Urinary bladder (tissue), 4 donors: ENCODE data around the gene CCNJL. TPM values are rescaled to one million over a fixed set of nuclear protein-coding genes. Genes with fewer than 3 reads are reported as not detected.
"Not testable (repeated sequence)": the region's sequence is repeated elsewhere in the genome, so short reads cannot be mapped to it uniquely, and the experiment has no call there.

Experiments
- DNase-seq: peaks from one replicate; pipeline ENCODE4 v3.0.0-alpha.2; 2015; ENCODE audit errors: extremely low spot score
- H3K27ac ChIP-seq: one replicate; pipeline ENCODE4 v1.5.1; 2013; ENCODE audit warnings: low read depth, mild to moderate bottlenecking, moderate library complexity
- H3K36me3 ChIP-seq: one replicate; pipeline ENCODE4 v1.6.1; 2013; ENCODE audit warnings: mild to moderate bottlenecking, moderate library complexity; ENCODE audit not compliant: insufficient read depth
- H3K4me1 ChIP-seq: one replicate; pipeline ENCODE4 v1.6.1; 2013; ENCODE audit warnings: mild to moderate bottlenecking, moderate library complexity; ENCODE audit not compliant: insufficient read depth
- H3K4me3 ChIP-seq: one replicate; pipeline ENCODE4 v1.5.1; 2013; ENCODE audit warnings: low read depth, low read length
- WGBS: extraction: QIAGEN DNeasy Blood & Tissue Kit; methylation state at CpG from one replicate; pipeline ENCODE4 v1.1.7; 2013; 5-methylcytosine and 5-hydroxymethylcytosine counted together
- polyA plus RNA-seq: library from polyadenylated mRNA; stranded (reverse); fragments of 200-250 nt; gene quantifications from one replicate; pipeline ENCODE4 v1.2.3, GENCODE V29; 2013
- total RNA-seq: library from RNA; depleted of rRNA; stranded (reverse); fragments of >200 nt; gene quantifications from one replicate; pipeline ENCODE4 v1.2.3, GENCODE V29; 2014
- donor health status: healthy with polysubstance abuse.
- donor health status: healthy.

The CCNJL gene
- total and polyA plus RNA-seq, 2 donors = 2.0 to 4.7 TPM

DNA sequence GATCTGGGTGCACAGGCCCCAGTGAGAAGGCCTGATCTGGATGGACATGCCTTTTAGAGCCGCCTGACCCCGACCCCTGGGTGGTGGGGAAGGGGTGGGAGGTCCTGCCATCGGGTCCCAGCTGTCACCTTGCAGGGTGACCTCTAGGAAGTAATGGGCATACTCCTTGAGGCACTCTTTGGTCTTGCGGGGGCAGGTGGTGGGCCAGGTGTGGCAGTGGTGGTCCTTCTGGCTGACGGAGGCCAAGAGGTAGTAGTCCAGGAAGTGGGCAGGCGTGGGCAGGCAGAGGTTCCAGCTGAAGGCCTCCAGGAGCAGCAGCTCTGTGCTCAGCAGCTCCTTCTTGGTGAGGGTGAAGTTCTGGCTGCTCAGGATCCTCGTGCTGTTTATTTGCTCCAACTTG, 53.0 kb downstream of the CCNJL start:
- no peak overlapping the region for H3K4me3 ChIP-seq
- WGBS = 93% methylated on average over 7 of the region's 7 CpGs
- no peak for DNase-seq

GRCh38 chr5:160254706-160255105, 57.7 kb downstream of the CCNJL start:
- no peak overlapping the region for H3K4me3 ChIP-seq
- no peaks in the 10 kb centered on the region for H3K4me1 ChIP-seq
- WGBS = 95% methylated on average over 6 of the region's 6 CpGs

More for the DNA sequence above, 53.0 kb downstream of the CCNJL start:
- Histone ChIP-seq H3K36me3 (no peaks in the 10 kb centered on the region), H3K4me1 (no peaks in the 10 kb centered on the region), H3K27ac (no peak overlapping the region)

DNA sequence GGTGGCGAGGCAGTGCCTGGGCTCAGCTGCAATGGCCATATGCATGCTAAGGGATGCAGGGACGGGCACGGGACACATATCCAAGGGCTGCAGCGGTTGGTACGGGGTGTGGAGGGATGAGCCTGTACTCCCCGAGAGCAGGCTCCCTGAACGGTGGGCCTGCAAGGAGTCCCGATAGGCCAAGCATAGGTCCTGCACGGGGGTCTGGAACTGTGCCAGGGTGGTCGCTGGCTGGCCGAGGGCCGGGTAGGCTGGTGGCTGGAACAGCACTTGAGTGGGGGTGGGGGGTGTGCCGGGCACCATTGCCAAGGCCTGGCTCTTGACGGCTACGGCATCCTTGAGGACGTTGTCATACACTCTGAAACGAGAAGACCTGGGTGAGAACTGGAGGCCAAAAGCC, 58.9 kb downstream of the CCNJL start:
- Histone ChIP-seq H3K27ac (no peak overlapping the region), H3K36me3 (no peaks in the 10 kb centered on the region), H3K4me3 (no peak overlapping the region), H3K4me1 (no peaks in the 10 kb centered on the region)
- WGBS = 92% methylated on average over 17 of the region's 17 CpGs
- no peak for DNase-seq

More at GRCh38 chr5:160254706-160255105, 57.7 kb downstream of the CCNJL start:
- H3K36me3 ChIP-seq = no peaks in the 10 kb centered on the region
- H3K27ac ChIP-seq = no peak overlapping the region
- DNase-seq = no peak

- no peak for DNase-seq
- 92% methylated on average over 9 of the region's 9 CpGs for WGBS
- H3K4me3 ChIP-seq = no peak overlapping the region
- H3K27ac ChIP-seq = no peak overlapping the region
- no peaks in the 10 kb centered on the region for H3K36me3 ChIP-seq
- H3K4me1 ChIP-seq = no peaks in the 10 kb centered on the region
These were observed 59.4 kb downstream of the CCNJL start for GRCh38 chr5:160252916-160253315.

- DNase-seq = no peak
- H3K4me1 ChIP-seq = no peaks in the 10 kb centered on the region
- 83% methylated on average over 14 of the region's 14 CpGs for WGBS
- no peaks in the 10 kb centered on the region for H3K36me3 ChIP-seq
- no peak overlapping the region for H3K4me3 ChIP-seq
- H3K27ac ChIP-seq = no peak overlapping the region
These were observed 60.8 kb downstream of the CCNJL start for GRCh38 chr5:160251406-160252155.

DNA sequence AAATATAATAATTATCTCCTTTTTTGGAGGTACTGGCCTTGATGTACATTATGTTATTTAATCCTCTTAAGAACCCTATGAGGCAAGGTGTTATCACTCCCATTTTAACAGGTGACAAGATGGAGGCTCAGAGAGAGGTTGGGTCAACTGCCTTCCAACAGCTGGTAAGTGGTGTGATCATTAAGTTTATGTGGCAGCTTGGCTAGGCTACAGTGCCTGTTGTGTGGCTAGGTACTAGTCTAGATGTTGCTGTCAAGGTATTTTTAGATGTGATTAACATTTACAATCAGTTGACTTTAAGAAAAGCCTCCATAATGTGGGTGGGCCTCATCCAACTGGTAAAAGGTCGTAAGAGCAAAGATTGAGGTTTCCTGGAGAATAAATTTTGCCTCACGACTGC, 61.5 kb downstream of the CCNJL start:
- H3K36me3 ChIP-seq = no peaks in the 10 kb centered on the region
- no peak overlapping the region for H3K4me3 ChIP-seq
- 80% methylated on average over 2 of the region's 2 CpGs for WGBS
- H3K4me1 ChIP-seq = no peaks in the 10 kb centered on the region
- H3K27ac ChIP-seq = no peak overlapping the region
- no peak for DNase-seq

DNA sequence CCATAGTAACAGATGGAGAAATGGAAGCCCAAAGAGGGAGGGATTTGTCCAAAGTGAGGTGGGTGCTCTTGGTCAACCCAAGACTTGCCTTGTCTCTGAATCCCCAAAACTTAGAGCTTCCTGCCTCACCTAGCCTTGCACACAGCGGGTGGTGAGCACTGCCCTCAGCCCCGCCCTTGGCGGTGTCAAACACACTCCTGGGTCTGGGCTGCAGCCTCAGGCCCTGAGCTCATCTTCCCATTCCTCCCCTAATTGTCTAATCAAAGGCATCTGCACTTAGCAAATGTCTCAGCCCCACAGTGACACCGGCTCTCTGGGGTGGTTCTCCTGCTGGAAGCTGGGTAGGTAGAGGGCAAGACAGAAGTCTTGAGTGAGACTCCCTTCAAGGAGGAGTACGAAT, 62.1 kb downstream of the CCNJL start:
- DNase-seq = no peak
- no peak overlapping the region for H3K4me3 ChIP-seq
- H3K36me3 ChIP-seq = no peaks in the 10 kb centered on the region
- no peak overlapping the region for H3K27ac ChIP-seq
- H3K4me1 ChIP-seq = no peaks in the 10 kb centered on the region
- WGBS = 94% methylated on average over 5 of the region's 5 CpGs

GRCh38 chr5:160249570-160249969, 62.8 kb downstream of the CCNJL start:
- not testable (repeated sequence) for H3K4me3 ChIP-seq, H3K36me3 ChIP-seq, H3K27ac ChIP-seq, H3K4me1 ChIP-seq, DNase-seq
- WGBS = 98% methylated on average over 1 of the region's 1 CpG

DNA sequence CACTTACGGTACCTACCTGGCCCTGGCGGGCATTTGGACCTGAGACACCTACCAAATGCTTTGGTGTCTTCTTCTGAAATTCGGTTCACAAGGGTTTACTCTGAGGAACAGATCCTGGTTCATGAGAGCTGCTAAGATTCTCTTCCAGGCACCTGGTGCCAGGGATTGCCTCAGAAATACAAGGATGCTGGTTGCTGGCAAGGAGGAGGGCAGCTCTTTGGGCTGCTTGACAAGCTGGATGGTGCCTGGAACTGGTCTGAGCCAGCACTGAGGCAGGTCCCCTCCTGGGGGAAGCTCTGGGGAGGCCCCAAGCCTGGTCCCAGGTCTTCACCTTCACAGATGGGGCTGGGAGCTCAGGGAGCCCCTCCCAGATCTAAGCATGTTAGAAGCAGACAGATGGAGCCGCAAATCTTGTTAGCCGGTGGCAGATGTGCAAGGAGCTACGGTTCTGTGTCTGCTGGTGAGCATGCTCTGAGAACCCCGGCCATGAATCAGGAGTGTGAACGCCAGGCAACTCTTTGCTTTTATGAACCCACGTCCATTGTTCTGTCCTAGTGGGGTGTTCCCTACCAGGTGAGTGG, 66.8 kb downstream of the CCNJL start:
- WGBS = 75% methylated on average over 9 of the region's 9 CpGs
- H3K27ac ChIP-seq = no peak overlapping the region
- H3K4me1 ChIP-seq = no peaks in the 10 kb centered on the region
- H3K4me3 ChIP-seq = no peak overlapping the region
- DNase-seq = no peak
- H3K36me3 ChIP-seq = no peaks in the 10 kb centered on the region

DNA sequence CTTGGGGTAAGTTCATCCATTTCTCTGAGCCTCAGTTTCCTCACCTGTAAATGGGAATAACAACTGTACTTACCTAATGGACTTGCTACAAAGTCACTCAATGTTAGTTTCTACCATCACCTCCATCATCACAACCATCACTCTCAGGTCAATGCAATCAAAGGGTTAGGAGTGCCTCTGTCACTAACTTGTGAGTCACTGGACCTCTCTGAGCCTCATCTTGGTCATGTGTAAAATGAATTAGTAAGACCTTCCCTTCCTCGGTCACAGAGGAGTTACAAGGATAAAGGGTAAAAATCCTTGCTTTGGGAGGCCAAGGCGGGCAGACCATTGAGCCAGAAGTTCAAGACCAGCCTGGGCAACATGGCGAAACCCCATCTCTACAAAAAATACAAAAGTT, 70.2 kb downstream of the CCNJL start:
- H3K4me1 ChIP-seq = no peaks in the 10 kb centered on the region
- H3K27ac ChIP-seq = no peak overlapping the region
- WGBS = 77% methylated on average over 3 of the region's 3 CpGs
- no peak overlapping the region for H3K4me3 ChIP-seq
- DNase-seq = no peak
- H3K36me3 ChIP-seq = no peaks in the 10 kb centered on the region

DNA sequence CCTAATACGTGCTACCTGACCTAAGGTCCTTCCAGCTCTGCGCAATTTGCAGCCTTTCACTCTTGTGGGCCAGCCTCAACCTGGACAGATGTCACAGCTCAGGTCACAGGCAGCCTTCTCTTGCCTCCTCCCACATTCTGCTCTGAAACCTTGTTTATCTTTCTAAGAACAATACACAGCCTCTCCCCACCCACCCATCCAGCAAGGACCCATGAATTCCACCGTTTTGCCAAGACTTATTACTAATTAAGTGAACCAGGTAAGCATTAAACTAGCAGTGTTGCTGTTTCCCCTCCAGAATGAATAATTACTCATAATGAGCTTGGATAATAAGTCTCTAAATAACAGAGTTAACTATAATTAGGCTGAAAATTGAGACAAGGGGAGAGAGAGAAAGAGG, 72.0 kb downstream of the CCNJL start:
- no peak overlapping the region for H3K27ac ChIP-seq
- H3K4me1 ChIP-seq = no peaks in the 10 kb centered on the region
- 62% methylated on average over 3 of the region's 3 CpGs for WGBS
- no peaks in the 10 kb centered on the region for H3K36me3 ChIP-seq
- H3K4me3 ChIP-seq = no peak overlapping the region
- no peak for DNase-seq

DNA sequence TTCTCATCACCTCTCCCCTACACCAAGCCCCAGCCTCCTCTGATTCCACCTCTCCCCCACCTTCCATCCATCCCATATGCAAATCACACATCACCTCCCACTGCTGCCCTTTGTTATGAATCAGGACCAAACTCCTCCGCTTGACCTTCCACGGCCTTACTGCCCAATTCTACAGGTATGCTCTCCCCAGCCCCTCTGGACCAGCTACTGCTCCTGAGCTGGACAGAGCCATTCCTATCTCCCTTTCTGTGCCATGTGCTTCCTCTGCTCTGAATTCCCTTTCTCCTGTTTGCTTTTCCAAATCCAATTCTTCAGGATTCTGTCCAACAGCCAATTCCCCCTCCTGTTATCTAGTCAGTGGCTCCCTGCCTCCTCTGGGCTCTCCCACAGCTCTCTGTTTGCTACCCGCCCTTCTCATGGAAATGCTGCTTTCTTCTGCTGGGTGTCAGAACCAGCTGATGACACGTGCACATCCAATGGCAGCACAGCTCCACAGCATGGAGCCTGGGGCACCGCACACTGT, 74.7 kb downstream of the CCNJL start:
- WGBS = 65% methylated on average over 5 of the region's 5 CpGs
- H3K4me3 ChIP-seq = no peak overlapping the region
- no peaks in the 10 kb centered on the region for H3K4me1 ChIP-seq
- no peak overlapping the region for H3K27ac ChIP-seq
- no peaks in the 10 kb centered on the region for H3K36me3 ChIP-seq
- no peak for DNase-seq

DNA sequence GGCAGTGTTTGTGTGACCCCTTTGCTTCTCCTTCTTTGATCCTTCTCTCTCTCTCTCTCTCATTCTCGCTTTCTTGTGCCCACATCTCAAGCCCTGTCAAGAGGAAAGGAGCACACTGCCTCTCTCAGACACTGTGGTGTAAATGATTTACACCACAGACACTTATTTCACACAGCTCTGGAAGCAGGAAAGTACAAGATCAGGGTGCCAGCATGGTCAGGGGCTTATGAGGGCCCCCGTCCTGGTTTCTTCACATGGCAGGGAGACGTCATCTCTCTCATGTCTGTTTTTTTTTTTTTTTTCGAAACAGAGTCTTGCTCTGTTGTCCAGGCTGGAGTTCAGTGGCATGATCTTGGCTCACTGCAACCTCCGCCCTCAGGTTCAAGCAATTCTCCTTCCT, 76.6 kb downstream of the CCNJL start:
- no peak for DNase-seq
- 91% methylated on average over 5 of the region's 5 CpGs for WGBS
- no peak overlapping the region for H3K27ac ChIP-seq

GRCh38 chr5:160233215-160233614, 79.1 kb downstream of the CCNJL start:
- WGBS = 80% methylated on average over 5 of the region's 5 CpGs
- H3K4me3 ChIP-seq = no peak overlapping the region
- H3K27ac ChIP-seq = no peak overlapping the region
- no peaks in the 10 kb centered on the region for H3K4me1 ChIP-seq
- no peaks in the 10 kb centered on the region for H3K36me3 ChIP-seq
- DNase-seq = no peak

More for the DNA sequence above, 76.6 kb downstream of the CCNJL start:
- no peaks in the 10 kb centered on the region for H3K4me1 ChIP-seq
- H3K4me3 ChIP-seq = no peak overlapping the region
- no peaks in the 10 kb centered on the region for H3K36me3 ChIP-seq
